ENCODE measurements around the gene CSGALNACT2. TPM values are rescaled to one million over a fixed set of nuclear protein-coding genes. Genes with fewer than 3 reads are reported as not detected.

The CSGALNACT2 gene
- total RNA-seq, 1 experiment from 2014 or later: 8.9 TPM

DNA sequence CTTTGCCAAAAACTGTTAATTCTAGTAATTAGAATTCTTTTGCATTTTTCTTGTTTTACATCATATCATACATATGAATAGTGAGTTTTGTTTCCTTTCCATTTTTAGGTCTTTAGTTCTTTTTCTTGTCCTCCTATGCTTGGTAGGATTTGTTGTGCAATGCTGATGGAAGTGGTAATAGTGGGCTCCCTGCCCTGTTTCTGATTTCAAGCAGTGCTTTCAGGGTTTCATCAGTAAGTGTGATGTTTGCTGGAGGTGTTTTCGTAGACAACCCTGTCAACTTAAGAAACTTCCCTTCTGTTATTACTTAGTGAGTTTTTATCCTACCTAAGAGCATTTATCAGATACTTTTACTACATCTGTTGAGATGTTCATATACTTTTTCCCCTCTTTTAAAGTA lies 50.5 kb downstream of the CSGALNACT2 start:
- H3K27me3 Mint-ChIP-seq (ENCODE audit: low read depth): no peaks in the 10 kb centered on the region
- no peak overlapping the region for H2BK5ac ChIP-seq (ENCODE audit: insufficient read length, low read length)
- WGBS (ENCODE audit: extremely low coverage, insufficient read length, low lambda C conversion rate): no CpG with 5 or more reads among the region's 1 CpG

More for the DNA sequence above, 50.5 kb downstream of the CSGALNACT2 start:
- no peak overlapping the region for H3K27ac Mint-ChIP-seq
- H3K4me3 Mint-ChIP-seq: no peak overlapping the region
- Histone ChIP-seq H3K56ac (ENCODE audit: insufficient read length, low read depth, low read length) (no peak overlapping the region), H3K4me2 (ENCODE audit: insufficient read depth, insufficient read length, low read length) (no peak overlapping the region), H2BK120ac (ENCODE audit: low read depth, low read length, poor library complexity, severe bottlenecking) (no peak overlapping the region), H3K27me3 (ENCODE audit: insufficient read depth, low read length) (no peaks in the 10 kb centered on the region), H4K8ac (replicated peaks; ENCODE audit: insufficient read length, low read depth, low read length) (no peak overlapping the region), H3K18ac (ENCODE audit: insufficient read length, low read depth, low read length) (no peak overlapping the region), H4K91ac (ENCODE audit: insufficient read length, low read depth, low read length) (no peak overlapping the region), H3K14ac (ENCODE audit: insufficient read depth, low read length) (no peak overlapping the region), H3K79me2 (ENCODE audit: insufficient read depth, low read length) (no peaks in the 10 kb centered on the region), H3T11ph (ENCODE audit: low read length) (no peak overlapping the region), H2BK20ac (ENCODE audit: low read depth, low read length, poor library complexity, severe bottlenecking) (no peak overlapping the region), H4K5ac (ENCODE audit: insufficient read length, low read depth, low read length) (no peak overlapping the region), H3K9ac (ENCODE audit: extremely low read depth, insufficient read length, low read length) (no peak overlapping the region), H3K4ac (ENCODE audit: low read depth, low read length) (no peak overlapping the region), H2AFZ (ENCODE audit: low read length) (no peak overlapping the region), H2AK5ac (ENCODE audit: insufficient read length, low read length) (no peak overlapping the region), H3K23me2 (ENCODE audit: insufficient read length, low read depth, low read length, poor library complexity, severe bottlenecking) (no peaks in the 10 kb centered on the region), H2BK15ac (ENCODE audit: low read depth, low read length) (no peak overlapping the region), H3K4me1 (ENCODE audit: insufficient read depth, low read length) (no peaks in the 10 kb centered on the region), H3K27ac (ENCODE audit: insufficient read length, low read depth, low read length) (no peak overlapping the region), H3K23ac (ENCODE audit: insufficient read length, low read depth, low read length) (no peak overlapping the region), H4K20me1 (ENCODE audit: control insufficient read depth, insufficient read depth, insufficient read length) (no peaks in the 10 kb centered on the region), H3K79me1 (ENCODE audit: insufficient read depth, low read depth, low read length, poor library complexity, severe bottlenecking) (no peaks in the 10 kb centered on the region), H3K9me3 (ENCODE audit: control insufficient read depth, low read depth, low read length) (no peaks in the 10 kb centered on the region), H2BK12ac (ENCODE audit: insufficient read length, low read depth, low read length) (no peak overlapping the region)
- H3K36me3 Mint-ChIP-seq (ENCODE audit: insufficient read depth in 1 of 3, low read depth in 3 of 3): peaks cover 3 to 4% (median 4%) of the 10 kb centered on the region in 3 experiments; a peak in 6 of 7 replicates
- H3K4me1 Mint-ChIP-seq: peaks cover under 1 to 9% of the 10 kb centered on the region in 2 experiments; a peak in 2 of 4 replicates
- no peak for DNase-seq
- no peaks in the 10 kb centered on the region for H3K9me3 Mint-ChIP-seq
- no peak for TF ChIP-seq CTCF (conservative IDR thresholded peaks at IDR 0.05)
